ENCODE results near the gene CYP4F22.
A peak's percentile ranks its signal among the peaks of the same experiment; 100 is the strongest.
"Not testable (repeated sequence)": the region's sequence is repeated elsewhere in the genome, so short reads cannot be mapped to it uniquely, and the experiment has no call there.

The CYP4F22 gene

GRCh38 chr19:15577184-15577771 is 69.0 kb downstream of the CYP4F22 start:
- DNase-seq = no peak

GRCh38 chr19:15583346-15583745 is 75.0 kb downstream of the CYP4F22 start:
- DNase-seq = no peak

- no peak for DNase-seq
Observed at GRCh38 chr19:15584095-15584494, 75.8 kb downstream of the CYP4F22 start.

DNA sequence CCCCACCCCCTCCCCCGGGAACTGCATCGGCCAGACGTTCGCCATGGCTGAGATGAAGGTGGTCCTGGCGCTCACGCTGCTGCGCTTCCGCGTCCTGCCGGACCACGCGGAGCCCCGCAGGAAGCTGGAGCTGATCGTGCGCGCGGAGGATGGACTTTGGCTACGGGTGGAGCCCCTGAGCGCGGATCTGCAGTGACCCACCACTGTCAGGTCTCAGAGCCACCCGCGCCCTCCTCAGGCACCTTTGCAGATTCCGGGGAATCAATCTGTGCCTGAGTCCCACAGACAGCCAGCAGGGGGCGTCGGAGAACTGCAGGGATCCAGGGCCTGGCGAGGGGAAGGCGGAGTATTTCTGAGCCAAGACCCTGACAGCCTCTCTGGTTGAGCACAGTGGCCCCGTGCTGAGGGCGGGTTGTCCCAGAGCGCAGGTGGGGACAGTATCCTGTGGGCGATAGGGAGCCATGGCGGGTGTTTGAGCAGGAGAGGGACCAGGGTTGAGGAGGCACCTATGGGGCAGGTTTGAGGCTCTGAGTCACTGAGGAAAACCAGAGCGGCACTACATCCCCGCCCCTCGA is 76.3 kb downstream of the CYP4F22 start:
- DNase-seq = peak; percentile 61

GRCh38 chr19:15587663-15588062 is 79.3 kb downstream of the CYP4F22 start:
- DNase-seq = no peak

- DNase-seq = no peak
Observed at GRCh38 chr19:15588265-15588664, 79.9 kb downstream of the CYP4F22 start.

DNA sequence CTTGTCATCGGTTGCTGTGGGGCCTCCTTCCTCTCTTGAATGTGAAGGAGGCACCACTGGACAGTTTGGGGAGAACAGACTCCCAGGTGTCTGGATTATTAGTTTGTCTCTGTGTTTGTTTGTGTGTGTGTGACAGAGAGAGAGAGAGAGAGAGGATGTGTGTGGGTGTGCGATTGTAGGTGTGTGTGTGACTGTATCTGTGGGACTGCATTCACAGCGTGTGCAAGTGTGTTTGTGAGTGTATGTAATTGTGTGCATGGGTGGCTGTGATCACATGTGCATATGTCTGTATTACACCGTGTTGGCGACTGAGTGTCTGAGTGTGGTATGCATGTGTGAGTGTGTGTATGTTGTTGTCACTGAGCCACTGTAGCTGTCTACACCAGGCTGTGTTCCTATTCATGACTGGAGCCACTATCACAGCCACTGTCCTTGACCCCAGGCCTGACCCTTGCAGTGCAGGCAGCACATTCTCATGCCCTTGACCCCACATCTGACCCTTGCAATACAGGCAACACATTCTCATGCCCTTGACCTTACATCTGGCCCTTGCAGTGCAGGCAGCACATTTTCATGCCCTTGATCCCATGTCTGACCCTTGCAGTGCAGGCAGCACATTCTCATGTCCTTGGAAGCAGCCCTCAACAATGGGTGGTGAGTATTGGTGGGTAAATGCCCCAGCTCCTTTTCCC is 81.6 kb downstream of the CYP4F22 start:
- DNase-seq = no peak

GRCh38 chr19:15591796-15592195 is 83.5 kb downstream of the CYP4F22 start:
- no peak for DNase-seq

GRCh38 chr19:15592506-15592905 is 84.2 kb downstream of the CYP4F22 start:
- DNase-seq = not testable (repeated sequence)

DNA sequence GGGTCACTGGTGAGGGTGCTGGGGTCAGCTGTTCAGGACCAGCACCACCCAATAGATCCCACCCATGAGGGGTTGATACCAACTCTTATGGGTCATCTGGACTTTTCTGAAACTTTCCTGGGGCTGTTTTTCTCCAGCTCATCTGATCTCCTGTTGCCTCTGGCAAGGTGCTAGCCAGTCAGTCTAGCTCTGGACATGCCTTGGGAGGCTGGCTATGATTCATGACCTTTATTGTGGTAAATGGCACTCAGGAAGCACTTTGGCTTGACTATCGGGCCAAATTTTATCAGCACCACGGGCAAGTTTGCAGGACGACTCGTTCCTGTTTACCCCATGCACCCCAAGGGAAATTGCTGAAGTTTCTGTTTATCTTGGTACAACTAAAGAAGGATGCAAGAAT is 85.4 kb downstream of the CYP4F22 start:
- not testable (repeated sequence) for DNase-seq

DNA sequence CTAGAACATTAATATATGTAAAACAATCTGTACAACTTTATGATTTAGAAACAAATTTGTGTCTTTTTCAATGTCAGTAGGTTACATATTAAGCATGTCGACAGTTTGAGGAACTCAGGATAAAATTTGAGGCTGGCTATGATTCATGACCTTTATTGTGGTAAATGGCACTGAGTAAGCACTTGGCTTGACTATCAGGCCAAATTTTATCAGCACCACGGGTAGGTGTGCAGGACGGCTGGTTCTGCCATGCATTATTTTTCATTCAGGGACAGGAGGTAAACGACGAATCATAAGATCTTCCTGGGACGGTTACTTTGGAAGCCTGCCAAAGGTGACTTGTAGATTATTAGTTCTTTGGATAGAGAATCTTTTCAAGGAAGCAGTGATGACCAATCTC is 86.7 kb downstream of the CYP4F22 start:
- DNase-seq = no peak

Data from central memory CD4-positive, alpha-beta T cell (primary cell).